ENCODE results near the gene ZCCHC8. TPM values are rescaled to one million over a fixed set of nuclear protein-coding genes. Genes with fewer than 3 reads are reported as not detected.
"Not testable (repeated sequence)": the region's sequence is repeated elsewhere in the genome, so short reads cannot be mapped to it uniquely, and the experiment has no call there.

ZCCHC8 gene
- polyA plus RNA-seq, 12 donors = 20.8 to 39.3 (median 28.8) TPM; not detected in 1

GRCh38 chr12:122429043-122429442, 71.7 kb downstream of the ZCCHC8 start:
- not testable (repeated sequence) for DNase-seq

GRCh38 chr12:122427403-122427802, 73.3 kb downstream of the ZCCHC8 start:
- DNase-seq = no peak

GRCh38 chr12:122423258-122424165, 77.2 kb downstream of the ZCCHC8 start:
- DNase-seq = peak; percentile 29

- DNase-seq = peak; percentile 24
Observed at GRCh38 chr12:122422730-122423257, 77.9 kb downstream of the ZCCHC8 start.

GRCh38 chr12:122421821-122422729, 78.7 kb downstream of the ZCCHC8 start, which contains the start of gene CLIP1:
CLIP1 (minus strand) TSS chr12:122422669; CDS start chr12:122380452, 42,217 bp downstream.
- DNase-seq = peak; percentile 35

Other genes starting within 250 kb of the ZCCHC8 start
- gene VPS33A, start 234.4 kb downstream of the ZCCHC8 start, polyA plus RNA-seq (ENCODE audit: insufficient read length in 12 of 12) = 10 to 100 TPM in 11 of 12 donors, not detected in 1; 10.9 to 27.8 (median 14.1) TPM
- gene CLIP1, start 78.3 kb downstream of the ZCCHC8 start, polyA plus RNA-seq (ENCODE audit: insufficient read length in 12 of 12) = 10 to 100 TPM in 11 of 12 donors, not detected in 1; 17.6 to 51.9 (median 24.4) TPM
- 100 to 1,000 TPM in 10 of 12 donors, 10 to 100 TPM in 1, not detected in 1; 87.0 to 216 (median 122) TPM for gene RSRC2, start 26.0 kb upstream of the ZCCHC8 start, polyA plus RNA-seq (ENCODE audit: insufficient read length in 12 of 12)
- 10 to 100 TPM in 11 of 12 donors, not detected in 1; 11.9 to 58.7 (median 22.7) TPM for gene KNTC1, start 26.3 kb upstream of the ZCCHC8 start, polyA plus RNA-seq (ENCODE audit: insufficient read length in 12 of 12)
- gene HCAR2, start 202.4 kb upstream of the ZCCHC8 start, polyA plus RNA-seq (ENCODE audit: insufficient read length in 12 of 12) = 1 to 10 TPM in 3 of 12 donors, under 1 TPM in 6, not detected in 3; 0.08 to 6.9 (median 0.18) TPM
- 1 to 10 TPM in 1 of 12 donors, under 1 TPM in 4, not detected in 7; 0.13 to 4.2 (median 0.59) TPM for gene HCAR3, start 215.9 kb upstream of the ZCCHC8 start, polyA plus RNA-seq (ENCODE audit: insufficient read length in 12 of 12)
- gene HCAR1, start 229.9 kb upstream of the ZCCHC8 start, polyA plus RNA-seq (ENCODE audit: insufficient read length in 12 of 12) = under 1 TPM in 10 of 12 donors, not detected in 2; 0.04 to 0.82 (median 0.15) TPM